GM12892 (cell line): ENCODE results near the gene AQP7.

Experiments
- POLR2A ChIP-seq: IDR thresholded peaks from 2 replicates; pipeline ENCODE4 v1.6.1; 2011; ENCODE audit warnings: low read depth, low read length, control low read depth
- TAF1 ChIP-seq: IDR thresholded peaks from 2 replicates; pipeline ENCODE4 v1.6.1; 2011; ENCODE audit warnings: low read depth, mild to moderate bottlenecking, control low read depth, low read length, borderline replicate concordance

DNA sequence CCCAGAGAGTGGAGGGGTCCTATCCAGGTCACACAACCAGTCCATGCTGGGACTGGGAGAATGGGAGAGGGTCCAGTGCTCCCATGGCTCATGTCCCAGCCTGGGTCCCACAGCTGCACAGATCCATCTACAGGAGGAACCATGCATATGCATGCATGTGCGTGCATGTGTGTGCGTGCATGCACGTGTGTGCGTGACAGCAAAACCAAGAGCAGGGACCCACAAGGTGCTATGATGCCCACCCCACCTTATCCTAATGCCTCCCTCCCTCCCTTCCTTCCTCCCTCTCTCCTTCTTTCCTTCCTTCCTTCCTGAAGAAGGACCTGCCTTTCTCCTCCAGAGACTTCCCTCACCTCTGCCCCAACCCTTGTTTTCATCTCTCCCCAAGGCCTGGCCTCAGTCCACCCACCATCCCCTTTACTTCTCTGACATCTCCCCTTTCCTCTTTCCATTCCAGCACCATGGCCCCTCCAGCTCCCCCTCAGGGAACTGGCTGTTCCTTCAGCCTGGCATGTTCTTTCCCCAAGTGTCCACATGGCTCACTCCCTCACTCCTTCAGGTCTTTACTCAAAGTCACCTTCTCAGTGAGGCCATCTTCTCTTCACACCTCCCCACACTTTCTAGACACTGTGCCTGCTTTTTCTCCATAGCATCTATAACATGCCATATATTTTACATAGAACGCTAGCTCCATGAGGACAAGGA lies 21.8 kb downstream of the AQP7 start:
- TF ChIP-seq POLR2A (no peak), TAF1 (no peak)
